Activated CD8-positive, alpha-beta memory T cell treated with anti-CD3 and anti-CD28 coated beads, Interleukin-2, amount 50 U/mL, for 48 hours (primary cell): ENCODE results near the gene CALCB.

ENCODE experiments used
- DNase-seq: peaks from one replicate; pipeline ENCODE4 v3.0.0-alpha.2; 2020

Gene CALCB

DNA sequence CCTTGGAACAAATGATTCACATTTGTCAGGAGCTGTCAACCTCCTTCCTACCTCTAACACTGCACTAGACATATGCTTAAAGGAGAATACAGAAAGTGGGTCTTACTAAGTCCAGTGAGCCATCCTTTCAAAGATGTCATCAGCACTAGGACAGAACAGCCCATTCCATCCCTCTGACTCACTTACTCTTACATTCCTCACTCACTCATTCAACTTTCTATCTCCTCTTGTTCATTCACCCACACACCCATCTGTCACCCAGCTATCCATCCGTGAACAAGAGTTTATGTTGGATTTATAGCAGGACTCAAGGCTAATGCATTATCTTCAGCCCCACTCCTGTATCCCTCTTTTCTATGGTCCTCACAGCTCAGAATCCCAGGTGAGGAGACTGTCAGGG lies 50.5 kb downstream of the CALCB start:
- no peak for DNase-seq

- DNase-seq, result no peak
Measured at GRCh38 chr11:15124528-15124927, 51.1 kb downstream of the CALCB start.

DNA sequence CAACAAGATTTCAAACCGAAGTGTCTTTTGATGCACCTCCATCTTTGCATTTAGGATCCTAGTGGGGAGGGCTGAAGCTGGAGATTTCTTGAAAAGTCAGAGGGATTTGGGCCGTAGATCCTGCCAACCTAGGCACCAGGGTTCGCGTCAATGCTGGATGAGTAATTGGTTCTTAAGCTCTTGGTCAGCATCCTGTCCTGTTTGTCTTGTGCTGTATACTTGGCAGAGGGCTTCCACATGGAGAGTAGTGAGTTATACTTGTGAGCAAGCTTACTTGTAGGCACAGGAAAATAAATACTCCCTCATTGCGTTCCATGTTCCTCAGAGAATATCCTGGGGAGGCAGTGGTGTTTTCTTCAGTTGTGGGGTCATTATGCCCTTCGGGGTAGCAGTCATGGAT lies 53.9 kb downstream of the CALCB start:
- no peak for DNase-seq
